H1 (cell line): ENCODE measurements around the gene CBFA2T2.

Source experiments
- BACH1 ChIP-seq: IDR thresholded peaks from 2 replicates; pipeline ENCODE4 v1.6.1; 2012; ENCODE audit warnings: low read length, improper control_type of control experiment
- CEBPB ChIP-seq: IDR thresholded peaks from 2 replicates; pipeline ENCODE4 v1.6.1; 2012; ENCODE audit warnings: low read depth, low read length
- CHD1 ChIP-seq: IDR thresholded peaks from 2 replicates; pipeline ENCODE4 v1.6.1; 2012; ENCODE audit warnings: low read depth, low read length, improper control_type of control experiment
- CREB1 ChIP-seq: IDR thresholded peaks from 2 replicates; pipeline ENCODE4 v1.6.1; 2012; ENCODE audit warnings: inconsistent platforms
- EZH2 ChIP-seq: fragments of 200-600 bp; sonication (generic); IDR thresholded peaks from 2 replicates; pipeline ENCODE4 v1.7.1; 2012; ENCODE audit warnings: low read depth, mild to moderate bottlenecking, moderate library complexity, low read length, inconsistent platforms; ENCODE audit not compliant: severe bottlenecking
- GABPA ChIP-seq: IDR thresholded peaks from 2 replicates; pipeline ENCODE4 v1.6.1; 2011; ENCODE audit warnings: mild to moderate bottlenecking, low read length, moderate library complexity, borderline replicate concordance; ENCODE audit not compliant: insufficient read depth
- KDM1A ChIP-seq: fragments of 200-600, 300-600 bp; sonication (generic); IDR thresholded peaks from 2 replicates; pipeline ENCODE4 v1.7.1; 2016; ENCODE audit warnings: mild to moderate bottlenecking, low read length, borderline replicate concordance
- KDM5A ChIP-seq: fragments of 200-600 bp; IDR thresholded peaks from 2 replicates; pipeline ENCODE4 v1.7.1; 2012; ENCODE audit warnings: mild to moderate bottlenecking, low read length, inconsistent platforms, mixed read lengths
- POLR2A ChIP-seq, 2 experiments: IDR thresholded peaks; 1 replicate in 1 of 2; 2 replicates in 1 of 2; pipeline ENCODE4 v1.6.1; 2011; ENCODE audit warnings: low read depth in 2 of 2, low read length in 2 of 2, mild to moderate bottlenecking in 2 of 2; ENCODE audit errors: control extremely low read depth in 1 of 2
- RXRA ChIP-seq: IDR thresholded peaks from 2 replicates; pipeline ENCODE4 v1.6.1; 2011; ENCODE audit warnings: low read depth, mild to moderate bottlenecking, low read length, moderate library complexity; ENCODE audit not compliant: insufficient read depth
- SAP30 ChIP-seq: fragments of 300-600 bp; sonication (generic); IDR thresholded peaks from 2 replicates; pipeline ENCODE4 v1.7.1; 2012; ENCODE audit warnings: low read length, moderate library complexity, mild to moderate bottlenecking, inconsistent platforms; ENCODE audit not compliant: insufficient read depth, insufficient replicate concordance
- TAF1 ChIP-seq: IDR thresholded peaks from 2 replicates; pipeline ENCODE4 v1.6.1; 2011; ENCODE audit warnings: mild to moderate bottlenecking, low read depth, low read length
- TF ChIP-seq, protein P1 (sequence below), 3 experiments: IDR thresholded peaks; 1 replicate in 2 of 3; 2 replicates in 1 of 3; pipeline versions ENCODE4 v1.5.1 to v1.6.1; 2011; ENCODE audit warnings: low read length in 3 of 3, mild to moderate bottlenecking in 3 of 3, inconsistent platforms in 2 of 3, low read depth in 1 of 3, moderate library complexity in 1 of 3; ENCODE audit not compliant: insufficient read depth in 1 of 3; ENCODE audit errors: control extremely low read depth in 1 of 3
- TF ChIP-seq, protein P2 (sequence below): IDR thresholded peaks from 2 replicates; pipeline ENCODE4 v1.6.1; 2012; ENCODE audit warnings: inconsistent platforms

DNA sequence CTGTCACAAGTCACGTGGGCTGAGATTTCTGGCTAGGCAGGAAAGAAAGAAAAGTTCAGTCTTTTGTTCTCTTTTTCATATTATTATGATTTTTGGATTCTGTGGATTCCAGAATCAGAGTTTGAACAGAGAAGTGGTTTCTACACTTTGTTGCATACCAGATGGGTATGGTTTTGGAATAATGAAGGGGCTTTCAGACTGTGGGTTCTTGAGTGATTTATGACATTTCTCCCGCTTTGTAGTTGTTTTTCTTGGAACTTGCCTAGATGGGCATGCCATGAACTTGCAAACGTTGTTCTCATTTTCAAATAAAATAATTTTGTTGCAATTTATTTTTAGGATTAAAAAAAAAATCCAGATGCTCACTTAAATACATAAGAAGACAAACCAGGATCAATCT lies 34.4 kb downstream of the CBFA2T2 start:
- TF ChIP-seq, protein P1, sequence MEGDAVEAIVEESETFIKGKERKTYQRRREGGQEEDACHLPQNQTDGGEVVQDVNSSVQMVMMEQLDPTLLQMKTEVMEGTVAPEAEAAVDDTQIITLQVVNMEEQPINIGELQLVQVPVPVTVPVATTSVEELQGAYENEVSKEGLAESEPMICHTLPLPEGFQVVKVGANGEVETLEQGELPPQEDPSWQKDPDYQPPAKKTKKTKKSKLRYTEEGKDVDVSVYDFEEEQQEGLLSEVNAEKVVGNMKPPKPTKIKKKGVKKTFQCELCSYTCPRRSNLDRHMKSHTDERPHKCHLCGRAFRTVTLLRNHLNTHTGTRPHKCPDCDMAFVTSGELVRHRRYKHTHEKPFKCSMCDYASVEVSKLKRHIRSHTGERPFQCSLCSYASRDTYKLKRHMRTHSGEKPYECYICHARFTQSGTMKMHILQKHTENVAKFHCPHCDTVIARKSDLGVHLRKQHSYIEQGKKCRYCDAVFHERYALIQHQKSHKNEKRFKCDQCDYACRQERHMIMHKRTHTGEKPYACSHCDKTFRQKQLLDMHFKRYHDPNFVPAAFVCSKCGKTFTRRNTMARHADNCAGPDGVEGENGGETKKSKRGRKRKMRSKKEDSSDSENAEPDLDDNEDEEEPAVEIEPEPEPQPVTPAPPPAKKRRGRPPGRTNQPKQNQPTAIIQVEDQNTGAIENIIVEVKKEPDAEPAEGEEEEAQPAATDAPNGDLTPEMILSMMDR (IDR thresholded peaks at IDR 0.05; ENCODE audit: control extremely low read depth in 1 of 3, insufficient read depth in 1 of 3, low read depth in 1 of 3, low read length in 3 of 3), result no peak
- TF ChIP-seq POLR2A (IDR thresholded peaks at IDR 0.05; ENCODE audit: control extremely low read depth in 1 of 2, low read depth in 2 of 2, low read length in 2 of 2) (no peak), KDM1A (no peak), RXRA (no peak), KDM5A (no peak), CREB1 (no peak), CEBPB (no peak), EZH2 (no peak), CHD1 (no peak), TAF1 (no peak), GABPA (no peak), SAP30 (no peak), BACH1 (no peak)
- TF ChIP-seq, protein P2, sequence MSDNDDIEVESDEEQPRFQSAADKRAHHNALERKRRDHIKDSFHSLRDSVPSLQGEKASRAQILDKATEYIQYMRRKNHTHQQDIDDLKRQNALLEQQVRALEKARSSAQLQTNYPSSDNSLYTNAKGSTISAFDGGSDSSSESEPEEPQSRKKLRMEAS, result no peak
